GM12878 (cell line): Measurements from ENCODE around the gene RAPGEF1. TPM values are rescaled to one million over a fixed set of nuclear protein-coding genes. Genes with fewer than 3 reads are reported as not detected.

Experiments used
- ATAC-seq: fragments of 200-7000 bp; cut with Tn5 transposase; 3 replicates; pipeline ENCODE4 v1.9.1; 2020; ENCODE audit warnings: mild to moderate bottlenecking, moderate library complexity
- BruUV-seq: library from RNA; stranded (reverse); fragments of 400-500 nt; replicated peaks from 2 replicates; lab custom pipeline; 2021; lab: Mats Ljungman, UMichigan
- CTCF ChIA-PET: fragments of 300-600 bp; sonication (Branson Sonifier 250); formaldehyde crosslinking; extraction: SDS; loops from one replicate; lab custom pipeline; 2021; ENCODE audit warnings: inconsistent platforms; lab: Yijun Ruan, JAX
- POLR2A ChIA-PET: fragments of 350-600 bp; formaldehyde crosslinking; extraction: SDS; loops from one replicate; lab custom pipeline; 2021; ENCODE audit warnings: inconsistent platforms; lab: Charles Lee
- RAD21 ChIA-PET: fragments of 300-600 bp; sonication (Branson Sonifier 250); formaldehyde crosslinking; loops from one replicate; lab custom pipeline; 2023; ENCODE audit warnings: antibody characterized with exemption; ENCODE audit not compliant: unreplicated experiment; lab: Charles Lee
- SMC1A ChIA-PET: fragments of 300-600 bp; sonication (Branson Sonifier 250); formaldehyde crosslinking; loops from one replicate; lab custom pipeline; 2023; ENCODE audit not compliant: unreplicated experiment, uncharacterized antibody; lab: Charles Lee
- DNase-seq: peaks from one replicate; pipeline ENCODE4 v3.0.0-alpha.2; 2011; ENCODE audit warnings: low read depth, low spot score
- FAIRE-seq: peaks from 3 replicates; lab custom pipeline; 2011; peaks lifted over from hg19 to GRCh38; lab: Jason Lieb, UNC
- H2AFZ ChIP-seq: 2 replicates; pipeline ENCODE4 v1.6.0; 2011; ENCODE audit warnings: low read depth, low read length, control low read depth; ENCODE audit not compliant: control insufficient read depth
- H3K27ac ChIP-seq: 2 replicates; pipeline ENCODE4 v1.5.1; 2011; ENCODE audit warnings: control low read depth; ENCODE audit not compliant: control insufficient read depth, insufficient read depth
- H3K27me3 ChIP-seq, 2 experiments: replicated peaks in 1 of 2; 2 replicates each; pipeline versions ENCODE4 v1.6.0 to v1.6.1; 2011; ENCODE audit warnings: low read length in 1 of 2; ENCODE audit not compliant: control insufficient read depth in 2 of 2, insufficient read depth in 2 of 2
- H3K36me3 ChIP-seq, 2 experiments: 2 replicates each; pipeline ENCODE4 v1.5.1; 2011; ENCODE audit warnings: low read length in 1 of 2; ENCODE audit not compliant: control insufficient read depth in 2 of 2, insufficient read depth in 2 of 2
- H3K4me1 ChIP-seq: 2 replicates; pipeline ENCODE4 v1.6.1; 2011; ENCODE audit warnings: mild to moderate bottlenecking, low read length, moderate library complexity, mixed read lengths; ENCODE audit not compliant: control insufficient read depth, insufficient read depth
- H3K4me2 ChIP-seq: 2 replicates; pipeline ENCODE4 v1.6.0; 2011; ENCODE audit warnings: control low read depth; ENCODE audit not compliant: control insufficient read depth, insufficient read depth
- H3K4me3 ChIP-seq: fragments of 200-600 bp; sonication (generic); 2 replicates; pipeline ENCODE4 v1.5.1; 2016
- H3K79me2 ChIP-seq: 2 replicates; pipeline ENCODE4 v1.6.0; 2011; ENCODE audit warnings: low read length; ENCODE audit not compliant: control insufficient read depth, insufficient read depth
- H3K9ac ChIP-seq: 2 replicates; pipeline ENCODE4 v1.8.0; 2011; ENCODE audit warnings: low read length, control low read depth, mixed read lengths; ENCODE audit not compliant: control insufficient read depth, insufficient read depth
- H3K9me3 ChIP-seq: replicated peaks from 3 replicates; pipeline ENCODE4 v1.5.1; 2011; ENCODE audit warnings: mild to moderate bottlenecking, low read length; ENCODE audit not compliant: control insufficient read depth, insufficient read depth
- H4K20me1 ChIP-seq: 2 replicates; pipeline ENCODE4 v1.6.0; 2011; ENCODE audit not compliant: control insufficient read depth, insufficient read depth
- BCL11A ChIP-seq: IDR thresholded peaks from 2 replicates; pipeline ENCODE4 v1.6.1; 2011; ENCODE audit warnings: low read depth, low read length
- CTCF ChIP-seq, 3 experiments: IDR thresholded peaks in 2 of 3; conservative IDR thresholded peaks in 1 of 3; 2 replicates each; pipeline ENCODE4 v1.5.1; 2011; ENCODE audit warnings: low read depth in 3 of 3, low read length in 3 of 3, mild to moderate bottlenecking in 3 of 3, control low read depth in 2 of 3, moderate library complexity in 2 of 3, inconsistent platforms in 1 of 3, mixed read lengths in 1 of 3; ENCODE audit not compliant: control insufficient read depth in 2 of 3, insufficient read depth in 1 of 3; ENCODE audit errors: extremely low read depth in 1 of 3
- FOS ChIP-seq: IDR thresholded peaks from 3 replicates; pipeline ENCODE4 v1.6.1; 2011; ENCODE audit warnings: borderline replicate concordance; ENCODE audit not compliant: insufficient read length; ENCODE audit errors: extremely low read depth
- MYC ChIP-seq: IDR thresholded peaks from 2 replicates; pipeline ENCODE4 v1.6.1; 2011; ENCODE audit warnings: mild to moderate bottlenecking, low read length, moderate library complexity, inconsistent platforms; ENCODE audit not compliant: insufficient read depth, insufficient replicate concordance, insufficient read length, severe bottlenecking
- POLR2A ChIP-seq: IDR thresholded peaks from 2 replicates; pipeline ENCODE4 v1.6.1; 2011; ENCODE audit warnings: low read depth, mild to moderate bottlenecking, low read length
- RBBP5 ChIP-seq: fragments of 200-600 bp; sonication (generic); conservative IDR thresholded peaks from 2 replicates; pipeline ENCODE4 v1.6.1; 2016
- TBL1XR1 ChIP-seq: IDR thresholded peaks from 2 replicates; pipeline ENCODE4 v1.6.1; 2012; ENCODE audit warnings: low read depth, low read length, improper control_type of control experiment
- ZNF592 ChIP-seq: fragments of 450-650 bp; IDR thresholded peaks from 2 replicates; pipeline ENCODE4 v1.6.1; 2017; ENCODE audit warnings: mild to moderate bottlenecking, moderate library complexity
- WGBS: methylation state at CpG from one replicate; pipeline ENCODE4 v1.1.6; 2016; ENCODE audit warnings: low lambda C conversion rate; ENCODE audit not compliant: insufficient replicate concordance, insufficient coverage; ENCODE audit errors: missing lambda C conversion rate; 5-methylcytosine and 5-hydroxymethylcytosine counted together
- in situ Hi-C: fragments of 300-500 bp; cut with MboI; formaldehyde crosslinking; loops from 9 replicates; pipeline ENCODE4 v1.14.3; 2018; ENCODE audit warnings: mixed read lengths
- intact Hi-C: fragments of 100-400 bp; cut with micrococcal nuclease; formaldehyde crosslinking; loops from one replicate; pipeline ENCODE4 v1.14.2; 2022; ENCODE audit not compliant: unreplicated experiment
- polyA plus RNA-seq, 11 experiments: library from polyadenylated mRNA; depleted of rRNA in 4 of 11; unstranded in 6 of 11; stranded (reverse) in 5 of 11; fragments of >200 nt; fragmentation: Nextera tagmentation in 4 of 11; fragmentation: Illumina TruSeq in 1 of 11; extraction: Ambion mirVana in 4 of 11; extraction: Trizol in 1 of 11; gene quantifications; 1 replicate in 1 of 11; 2 replicates in 10 of 11; pipeline versions ENCODE4 v1.2.1 to v1.2.3, GENCODE V29; 2011 to 2016; ENCODE audit warnings: inconsistent platforms in 2 of 11, missing spikeins in 2 of 11, low read depth in 1 of 11
- total RNA-seq, 4 experiments: library from RNA; depleted of rRNA in 3 of 4; stranded (reverse); fragments of >200 nt in 3 of 4; fragmentation: Illumina TruSeq in 1 of 4; extraction: Trizol in 1 of 4; gene quantifications; 2 replicates each; pipeline versions ENCODE4 v1.2.1 to v1.2.3, GENCODE V29; 2013 to 2021

RAPGEF1 gene
- total and polyA plus RNA-seq, 10 of the 15 experiments (the other 5 are each of a cell fraction or from before 2014, with no cell fraction given), result 0.42 to 113 (median 45.9) TPM

- DNase-seq (no peak), ATAC-seq (no peak), FAIRE-seq (no peak)
- H3K9me3 ChIP-seq, result no peaks in the 10 kb centered on the region
- intact Hi-C loops, result no loop called here
- H3K4me2 ChIP-seq, result no peak overlapping the region
- peaks cover 21% of the 10 kb centered on the region for H3K4me1 ChIP-seq
- H3K36me3 ChIP-seq, result peaks cover 31 to 37% of the 10 kb centered on the region in 2 experiments; a peak in 3 of 4 replicates
- no peak overlapping the region for H3K27ac ChIP-seq
- RAD21 ChIA-PET, result no interaction called here
- no peak overlapping the region for H2AFZ ChIP-seq
- H3K9ac ChIP-seq, result no peak overlapping the region
- no peaks in the 10 kb centered on the region for H4K20me1 ChIP-seq
- H3K4me3 ChIP-seq, result no peak overlapping the region
- in situ Hi-C loops, result loop anchor here (25.0 kb wide), 1 partner anchor 662 kb away; no protein-coding TSS in a partner anchor
- H3K79me2 ChIP-seq, result no peaks in the 10 kb centered on the region
- SMC1A ChIA-PET, result no interaction called here
- TF ChIP-seq RBBP5 (no peak), FOS (no peak), ZNF592 (no peak), CTCF (IDR thresholded peaks at IDR 0.05 in 2 of 3, conservative IDR thresholded peaks at IDR 0.05 in 1 of 3; ENCODE audit: control insufficient read depth in 2 of 3, extremely low read depth in 1 of 3, insufficient read depth in 1 of 3, low read depth in 3 of 3, low read length in 3 of 3) (no peak), MYC (no peak), TBL1XR1 (no peak), POLR2A (peak; percentile 38), BCL11A (no peak)
- WGBS, result 92% methylated on average over 17 of the region's 17 CpGs
- no TSS peak for BruUV-seq
- CTCF ChIA-PET, result interaction anchor here (0.8 kb wide), 1 partner anchor 164 kb away, joined by 3 read pairs; no protein-coding TSS in a partner anchor
- H3K27me3 ChIP-seq, result no peaks in the 10 kb centered on the region
- POLR2A ChIA-PET, result no interaction called here
These were observed 164.9 kb downstream of the RAPGEF1 start for GRCh38 chr9:131574730-131575640.
